Osteoblast (primary cell): ENCODE measurements around the gene CUX1. TPM values are rescaled to one million over a fixed set of nuclear protein-coding genes. Genes with fewer than 3 reads are reported as not detected.

Experiments
- DNase-seq: peaks from one replicate; pipeline ENCODE4 v3.0.0; 2011; ENCODE audit warnings: low spot score, mixed read lengths; ENCODE audit not compliant: insufficient read length; ENCODE audit errors: missing footprints
- H2AFZ ChIP-seq: 2 replicates; pipeline ENCODE4 v1.6.0; 2011; ENCODE audit warnings: mild to moderate bottlenecking, low read length
- H3K27ac ChIP-seq: 2 replicates; pipeline ENCODE4 v1.5.1; 2011; ENCODE audit warnings: mild to moderate bottlenecking, low read depth, low read length, moderate library complexity
- H3K27me3 ChIP-seq: 2 replicates; pipeline ENCODE4 v1.6.0; 2012; ENCODE audit warnings: mild to moderate bottlenecking, control low read depth, inconsistent platforms, low read length, moderate library complexity; ENCODE audit not compliant: insufficient read depth
- H3K36me3 ChIP-seq: 2 replicates; pipeline ENCODE4 v1.5.1; 2011; ENCODE audit warnings: mild to moderate bottlenecking, low read length, control low read depth, moderate library complexity; ENCODE audit not compliant: insufficient read depth
- H3K4me1 ChIP-seq: 2 replicates; pipeline ENCODE4 v1.5.1; 2011; ENCODE audit warnings: mild to moderate bottlenecking, low read length, control low read depth, moderate library complexity; ENCODE audit not compliant: insufficient read depth
- H3K4me2 ChIP-seq: 2 replicates; pipeline ENCODE4 v1.6.0; 2011; ENCODE audit warnings: mild to moderate bottlenecking, low read length; ENCODE audit not compliant: insufficient read depth
- H3K4me3 ChIP-seq: fragments of 200-600 bp; sonication (generic); 3 replicates; pipeline ENCODE4 v1.5.1; 2012; ENCODE audit warnings: mild to moderate bottlenecking, low read length, inconsistent platforms; ENCODE audit not compliant: insufficient read depth
- H3K79me2 ChIP-seq: 2 replicates; pipeline ENCODE4 v1.6.0; 2012; ENCODE audit warnings: mild to moderate bottlenecking, low read length, control low read depth, inconsistent platforms; ENCODE audit not compliant: insufficient read depth
- H3K9me3 ChIP-seq: 2 replicates; pipeline ENCODE4 v1.5.1; 2011; ENCODE audit warnings: low read depth, low read length, control low read depth
- H4K20me1 ChIP-seq: 2 replicates; pipeline ENCODE4 v1.6.0; 2012; ENCODE audit warnings: mild to moderate bottlenecking, low read length, control low read depth; ENCODE audit not compliant: insufficient read depth
- CTCF ChIP-seq: IDR thresholded peaks from 2 replicates; pipeline ENCODE4 v1.5.1; 2011; ENCODE audit warnings: mild to moderate bottlenecking, low read depth, low read length, moderate library complexity; ENCODE audit errors: extremely low read depth
- total RNA-seq: library from RNA; depleted of rRNA; stranded (reverse); fragments of >200 nt; gene quantifications from 2 replicates; pipeline ENCODE4 v1.2.3, GENCODE V29; 2012

Gene CUX1
- total RNA-seq, 1 donor = 41.6 TPM

DNA sequence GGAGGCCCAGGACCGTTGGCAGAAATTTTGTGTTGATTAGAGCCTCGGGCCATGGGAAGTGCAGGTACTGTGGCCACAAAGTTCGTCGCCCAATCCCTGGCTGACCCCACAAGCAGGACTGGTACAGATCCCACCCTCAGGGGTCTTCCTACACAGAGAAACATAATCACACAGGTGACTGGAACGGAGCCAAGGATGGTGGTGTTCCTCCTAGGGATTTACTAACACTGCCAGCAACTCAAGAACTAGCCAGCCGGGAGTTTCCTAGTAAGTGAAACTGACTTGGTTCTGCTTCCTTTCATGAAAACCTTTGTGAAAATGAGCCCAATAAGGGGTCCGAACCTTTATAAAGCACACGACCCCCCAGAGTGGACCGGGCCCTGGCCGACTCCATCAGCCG, 5.7 kb downstream of the CUX1 start:
- no peaks in the 10 kb centered on the region for H3K27me3 ChIP-seq
- H4K20me1 ChIP-seq = peaks cover 69% of the 10 kb centered on the region
- H2AFZ ChIP-seq = no peak overlapping the region
- TF ChIP-seq CTCF = no peak
- no peak overlapping the region for H3K4me3 ChIP-seq
- peaks cover 1% of the 10 kb centered on the region for H3K36me3 ChIP-seq
- peaks cover 91% of the 10 kb centered on the region for H3K79me2 ChIP-seq
- H3K9me3 ChIP-seq = no peaks in the 10 kb centered on the region
- H3K4me1 ChIP-seq = peaks cover 10% of the 10 kb centered on the region
- H3K27ac ChIP-seq = no peak overlapping the region
- DNase-seq = no peak
- H3K4me2 ChIP-seq = no peak overlapping the region

- Histone ChIP-seq H3K79me2 (peaks cover 91% of the 10 kb centered on the region), H3K4me1 (peaks cover 5% of the 10 kb centered on the region), H3K4me3 (no peak overlapping the region), H3K36me3 (peaks cover 5% of the 10 kb centered on the region), H3K9me3 (no peaks in the 10 kb centered on the region), H4K20me1 (peaks cover 67% of the 10 kb centered on the region), H3K27ac (no peak overlapping the region), H2AFZ (no peak overlapping the region), H3K4me2 (no peak overlapping the region), H3K27me3 (no peaks in the 10 kb centered on the region)
- DNase-seq = no peak
- no peak for TF ChIP-seq CTCF
These were observed 6.2 kb downstream of the CUX1 start for GRCh38 chr7:101823596-101823995.

DNA sequence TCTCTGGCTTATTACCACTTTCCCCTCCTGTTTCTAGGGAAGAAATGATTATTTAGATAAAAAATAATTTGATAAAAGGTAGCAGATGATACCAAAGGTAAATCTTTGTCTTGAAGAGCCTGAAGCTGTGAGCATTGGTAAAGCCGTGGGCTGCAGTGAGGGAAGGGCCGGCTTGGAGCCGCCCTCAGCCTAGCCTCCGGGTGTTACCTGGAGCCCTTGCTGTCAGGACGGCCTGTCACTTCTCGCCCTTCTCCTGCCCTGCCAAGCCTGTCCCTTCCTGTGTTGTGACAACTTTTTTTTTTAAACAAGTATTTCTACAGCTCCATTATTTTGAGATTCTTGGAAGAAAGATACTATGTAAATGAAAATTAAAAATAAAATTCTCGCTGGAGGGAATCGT, 7.0 kb downstream of the CUX1 start:
- Histone ChIP-seq H3K36me3 (peaks cover 5% of the 10 kb centered on the region), H3K4me3 (no peak overlapping the region), H2AFZ (no peak overlapping the region), H3K9me3 (no peaks in the 10 kb centered on the region), H3K27ac (no peak overlapping the region), H3K4me2 (no peak overlapping the region), H3K79me2 (peaks cover 91% of the 10 kb centered on the region), H3K4me1 (no peaks in the 10 kb centered on the region), H4K20me1 (peaks cover 67% of the 10 kb centered on the region), H3K27me3 (no peaks in the 10 kb centered on the region)
- no peak for TF ChIP-seq CTCF
- no peak for DNase-seq

DNA sequence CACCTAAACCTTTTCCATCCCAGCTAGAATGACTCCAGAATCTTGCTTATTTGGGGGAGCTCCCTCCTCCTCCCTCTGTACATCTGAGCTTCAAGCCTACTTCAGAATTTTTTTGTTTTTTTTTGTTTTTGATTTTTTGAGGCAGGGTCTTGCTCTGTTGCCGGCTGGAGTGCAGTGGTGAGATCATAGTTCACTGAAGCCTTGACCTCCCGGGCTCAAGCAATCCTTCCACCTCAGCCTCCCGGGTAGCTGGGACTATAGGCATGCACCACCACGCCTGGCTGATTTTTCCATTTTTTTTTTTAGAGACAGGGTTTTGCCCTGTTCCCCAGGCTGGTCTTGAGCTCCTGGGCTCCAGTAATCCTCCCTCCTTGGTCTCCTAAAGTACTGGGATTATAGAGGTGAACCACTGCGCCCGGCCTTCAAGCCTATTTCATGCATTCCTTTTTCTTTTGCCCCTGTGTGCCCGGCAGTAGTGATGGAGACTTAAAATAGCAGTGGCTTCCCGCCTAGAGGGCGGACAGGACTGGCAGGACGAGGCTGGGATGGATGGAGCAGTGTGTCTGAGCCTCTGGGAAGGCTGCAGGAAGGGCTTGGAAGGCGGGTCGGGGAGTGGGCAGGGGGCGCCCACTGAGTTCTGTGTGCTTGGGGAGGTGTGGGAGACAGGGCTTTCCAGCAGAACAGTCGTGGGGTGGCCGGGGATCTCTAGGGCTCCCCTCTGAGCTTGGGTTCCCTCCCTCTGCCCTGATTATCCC, 8.8 kb downstream of the CUX1 start:
- Histone ChIP-seq H4K20me1 (peaks cover 74% of the 10 kb centered on the region), H3K4me2 (no peak overlapping the region), H3K9me3 (no peaks in the 10 kb centered on the region), H3K36me3 (peaks cover 5% of the 10 kb centered on the region), H2AFZ (no peak overlapping the region), H3K4me3 (no peak overlapping the region), H3K4me1 (no peaks in the 10 kb centered on the region), H3K27ac (no peak overlapping the region), H3K79me2 (peaks cover 93% of the 10 kb centered on the region), H3K27me3 (no peaks in the 10 kb centered on the region)
- no peak for TF ChIP-seq CTCF
- DNase-seq = no peak
